Femur (tissue), 1 donor: ENCODE data around the gene DSG4.
"Not testable (repeated sequence)": the region's sequence is repeated elsewhere in the genome, so short reads cannot be mapped to it uniquely, and the experiment has no call there.

Experiments used
- DNase-seq: peaks from one replicate; pipeline ENCODE4 v3.0.0-alpha.2; 2017

The DSG4 gene, protein sequence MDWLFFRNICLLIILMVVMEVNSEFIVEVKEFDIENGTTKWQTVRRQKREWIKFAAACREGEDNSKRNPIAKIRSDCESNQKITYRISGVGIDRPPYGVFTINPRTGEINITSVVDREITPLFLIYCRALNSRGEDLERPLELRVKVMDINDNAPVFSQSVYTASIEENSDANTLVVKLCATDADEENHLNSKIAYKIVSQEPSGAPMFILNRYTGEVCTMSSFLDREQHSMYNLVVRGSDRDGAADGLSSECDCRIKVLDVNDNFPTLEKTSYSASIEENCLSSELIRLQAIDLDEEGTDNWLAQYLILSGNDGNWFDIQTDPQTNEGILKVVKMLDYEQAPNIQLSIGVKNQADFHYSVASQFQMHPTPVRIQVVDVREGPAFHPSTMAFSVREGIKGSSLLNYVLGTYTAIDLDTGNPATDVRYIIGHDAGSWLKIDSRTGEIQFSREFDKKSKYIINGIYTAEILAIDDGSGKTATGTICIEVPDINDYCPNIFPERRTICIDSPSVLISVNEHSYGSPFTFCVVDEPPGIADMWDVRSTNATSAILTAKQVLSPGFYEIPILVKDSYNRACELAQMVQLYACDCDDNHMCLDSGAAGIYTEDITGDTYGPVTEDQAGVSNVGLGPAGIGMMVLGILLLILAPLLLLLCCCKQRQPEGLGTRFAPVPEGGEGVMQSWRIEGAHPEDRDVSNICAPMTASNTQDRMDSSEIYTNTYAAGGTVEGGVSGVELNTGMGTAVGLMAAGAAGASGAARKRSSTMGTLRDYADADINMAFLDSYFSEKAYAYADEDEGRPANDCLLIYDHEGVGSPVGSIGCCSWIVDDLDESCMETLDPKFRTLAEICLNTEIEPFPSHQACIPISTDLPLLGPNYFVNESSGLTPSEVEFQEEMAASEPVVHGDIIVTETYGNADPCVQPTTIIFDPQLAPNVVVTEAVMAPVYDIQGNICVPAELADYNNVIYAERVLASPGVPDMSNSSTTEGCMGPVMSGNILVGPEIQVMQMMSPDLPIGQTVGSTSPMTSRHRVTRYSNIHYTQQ

DNA sequence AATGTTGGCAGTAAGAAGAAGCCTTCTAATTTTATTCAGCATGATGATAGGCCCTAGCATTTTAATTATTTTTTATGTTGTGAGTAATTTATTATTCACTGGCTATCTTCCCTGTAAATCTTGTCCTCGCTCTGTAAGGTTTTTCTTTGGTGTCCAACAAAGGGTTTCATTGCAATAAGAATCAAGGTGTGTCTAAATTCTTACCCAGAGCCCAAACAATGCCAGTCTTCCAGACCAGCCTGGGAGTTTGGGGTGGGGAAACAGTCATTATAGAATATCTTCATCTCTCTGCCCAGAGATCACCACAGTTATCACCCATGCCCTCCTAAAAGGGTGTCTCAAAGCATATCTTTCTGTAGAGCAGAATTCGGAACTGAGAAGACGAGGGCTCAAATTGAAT is at the start of gene DSG4:
TSS of gene DSG4 (plus strand) at position 301 of the 400 bp plus-strand sequence. CDS start 135 bp downstream, outside the sequence.
- no peak for DNase-seq

DNA sequence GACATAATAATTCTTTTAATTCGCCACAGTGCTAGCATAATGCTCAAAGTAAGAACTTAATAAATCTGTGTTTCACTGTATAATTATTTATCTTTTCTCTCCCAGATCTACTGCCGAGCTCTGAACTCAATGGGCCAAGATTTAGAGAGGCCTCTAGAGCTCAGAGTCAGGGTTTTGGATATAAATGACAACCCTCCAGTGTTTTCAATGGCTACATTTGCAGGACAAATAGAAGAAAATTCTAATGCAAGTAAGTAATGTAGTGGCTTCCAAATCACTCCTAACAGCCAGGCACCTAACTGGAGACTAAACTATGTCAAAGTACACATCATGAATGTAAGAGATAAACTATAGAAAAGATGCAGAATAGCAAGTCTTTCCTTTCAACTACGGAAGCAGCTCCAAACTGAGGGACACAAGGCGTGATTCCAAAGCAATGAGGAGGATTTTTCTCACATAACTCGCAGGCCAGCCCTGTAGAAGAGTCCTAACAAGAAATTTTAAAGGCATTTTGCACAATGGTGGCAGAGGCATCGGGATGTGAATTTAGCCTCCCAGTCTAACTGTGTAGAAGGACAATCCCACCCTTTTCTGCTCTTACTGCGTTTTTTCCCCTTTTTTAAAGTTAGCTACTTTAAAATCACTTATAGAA is 46.7 kb upstream of the DSG4 start:
- DNase-seq, result no peak

- DNase-seq, result no peak
Observed at GRCh38 chr18:31343454-31343853, 33.1 kb upstream of the DSG4 start.

DNA sequence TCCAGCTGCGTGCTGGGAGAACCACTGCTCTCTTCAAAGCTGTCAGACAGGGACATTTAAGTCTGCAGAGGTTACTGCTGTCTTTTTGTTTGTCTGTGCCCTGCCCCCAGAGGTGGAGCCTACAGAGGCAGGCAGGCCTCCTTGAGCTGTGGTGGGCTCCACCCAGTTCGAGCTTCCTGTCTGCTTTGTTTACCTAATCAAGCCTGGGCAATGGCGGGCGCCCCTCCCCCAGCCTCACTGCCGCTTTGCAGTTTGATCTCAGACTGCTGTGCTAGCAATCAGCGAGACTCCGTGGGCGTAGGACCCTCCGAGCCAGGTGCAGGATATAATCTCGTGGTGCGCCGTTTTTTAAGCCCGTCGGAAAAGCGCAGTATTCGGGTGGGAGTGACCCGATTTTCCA is 23.2 kb upstream of the DSG4 start:
- DNase-seq, result not testable (repeated sequence)

GRCh38 chr18:31354990-31355389 is 21.6 kb upstream of the DSG4 start:
- DNase-seq, result no peak

DNA sequence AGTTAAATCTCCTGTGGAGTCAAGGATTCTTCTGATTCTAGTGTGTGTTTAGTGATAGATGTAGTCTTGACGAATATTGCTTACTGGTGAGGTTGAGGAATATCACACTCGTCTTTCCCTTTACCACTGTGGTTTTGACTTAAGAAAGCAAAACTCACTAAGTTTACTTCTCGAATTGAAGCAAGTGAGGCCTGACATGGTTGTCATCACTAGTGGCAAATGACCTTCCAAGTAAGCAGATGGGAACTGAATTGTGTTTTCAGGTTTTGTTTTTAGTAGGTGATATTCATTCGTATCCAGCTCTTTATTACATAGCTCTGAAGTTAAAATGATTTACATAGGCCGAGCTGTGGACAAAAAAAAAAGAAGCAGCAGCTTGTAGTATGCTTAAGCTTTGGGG is 20.6 kb upstream of the DSG4 start:
- no peak for DNase-seq

DNA sequence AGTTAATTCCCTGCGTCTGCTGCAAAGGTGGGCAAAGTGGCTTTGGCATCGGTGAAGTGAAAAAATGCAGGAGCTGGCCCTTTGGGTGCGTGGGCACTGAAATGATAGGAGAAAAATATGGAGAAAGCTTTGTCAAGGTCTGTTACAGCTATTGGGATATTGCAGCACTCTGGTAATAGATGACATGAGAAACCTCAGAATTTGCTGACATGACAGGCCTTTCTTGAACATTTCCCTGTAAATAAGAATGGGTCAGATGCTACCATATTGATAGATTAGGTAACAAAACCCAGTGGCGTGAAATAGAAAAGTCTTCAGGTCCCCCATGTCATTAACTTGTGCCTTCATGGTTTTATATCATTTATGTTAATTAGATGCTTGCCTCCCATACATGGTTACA is 12.4 kb upstream of the DSG4 start:
- DNase-seq, result no peak

DNA sequence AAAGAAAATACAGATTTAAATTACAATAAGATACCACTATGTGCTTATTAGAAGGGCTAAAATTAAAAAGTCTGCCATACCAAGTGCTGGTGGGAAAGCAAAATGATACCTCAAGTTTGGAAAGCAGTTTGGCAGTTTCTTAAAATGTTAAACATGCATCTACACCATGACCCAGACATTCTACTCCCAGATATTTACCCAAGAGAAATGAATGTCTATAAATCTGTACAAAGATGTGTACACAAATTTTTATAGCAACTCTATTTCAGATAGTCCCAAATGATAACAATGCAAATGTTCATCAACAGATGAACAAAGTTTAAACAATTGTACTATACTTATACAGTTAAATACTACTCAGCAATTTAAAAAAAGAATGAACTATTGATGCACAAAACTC is 7.1 kb upstream of the DSG4 start:
- no peak for DNase-seq

GRCh38 chr18:31371989-31372388 is 4.6 kb upstream of the DSG4 start:
- DNase-seq, result no peak

GRCh38 chr18:31373641-31374040 is 2.9 kb upstream of the DSG4 start:
- DNase-seq, result no peak

GRCh38 chr18:31380912-31381311 is 4.3 kb downstream of the DSG4 start:
- no peak for DNase-seq

GRCh38 chr18:31382107-31382506 is 5.5 kb downstream of the DSG4 start:
- DNase-seq, result no peak

DNA sequence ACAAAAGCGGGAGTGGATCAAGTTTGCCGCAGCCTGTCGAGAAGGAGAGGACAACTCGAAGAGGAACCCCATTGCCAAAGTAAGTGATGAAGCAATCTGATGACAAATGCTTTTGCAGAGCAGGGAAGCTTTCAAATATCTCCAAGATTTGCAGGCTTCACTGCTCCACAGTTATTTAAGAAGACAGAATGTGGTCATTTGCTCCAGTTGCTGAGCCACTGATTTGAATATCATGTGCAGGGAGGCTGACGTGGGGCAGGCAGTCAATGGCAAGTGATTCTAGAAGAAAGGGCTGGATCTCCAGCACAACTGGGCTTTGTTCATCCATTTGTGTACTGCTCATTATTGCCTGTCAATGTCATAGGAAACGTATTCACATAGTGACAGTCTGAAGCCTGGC is 10.2 kb downstream of the DSG4 start:
- DNase-seq, result no peak

DNA sequence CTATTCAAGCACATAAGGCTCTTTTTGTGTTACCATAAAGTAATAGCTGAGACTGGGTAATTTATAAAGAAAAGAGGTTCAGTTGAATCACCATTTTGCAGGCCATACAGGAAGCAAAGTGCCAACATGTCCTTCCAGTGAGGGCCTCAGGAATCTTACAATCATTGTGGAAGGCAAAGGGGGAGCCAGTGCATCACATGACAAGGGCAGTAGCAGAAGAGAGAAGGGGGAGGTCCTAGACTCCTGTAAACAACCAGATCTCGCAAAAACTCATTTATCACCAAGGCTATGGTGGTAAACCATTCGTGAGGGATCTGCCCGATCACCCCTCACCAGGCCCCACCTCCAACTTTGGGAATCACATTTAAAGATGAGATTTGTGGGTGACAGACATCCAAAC is 16.7 kb downstream of the DSG4 start:
- no peak for DNase-seq

GRCh38 chr18:31396796-31397612 is 20.4 kb downstream of the DSG4 start:
- no peak for DNase-seq

DNA sequence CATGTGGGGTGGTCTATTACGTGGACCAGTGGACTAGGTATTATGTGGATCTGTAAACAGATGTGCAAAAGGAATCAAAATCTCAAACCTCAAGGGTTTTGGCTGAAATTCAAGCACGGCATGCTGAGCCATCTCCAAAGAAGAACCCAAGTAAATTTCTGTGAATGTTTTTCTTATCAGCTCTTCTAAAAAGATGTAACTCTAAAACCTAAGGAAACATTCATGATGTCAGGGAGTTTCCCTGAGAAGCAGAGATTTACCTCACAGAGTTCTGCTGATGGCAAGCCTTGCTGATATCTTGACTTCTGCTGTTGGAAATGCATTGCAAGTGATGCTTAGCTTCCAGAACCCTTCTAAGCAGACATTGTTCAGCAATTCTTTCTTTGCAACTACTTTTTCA is 21.6 kb downstream of the DSG4 start:
- DNase-seq, result no peak

DNA sequence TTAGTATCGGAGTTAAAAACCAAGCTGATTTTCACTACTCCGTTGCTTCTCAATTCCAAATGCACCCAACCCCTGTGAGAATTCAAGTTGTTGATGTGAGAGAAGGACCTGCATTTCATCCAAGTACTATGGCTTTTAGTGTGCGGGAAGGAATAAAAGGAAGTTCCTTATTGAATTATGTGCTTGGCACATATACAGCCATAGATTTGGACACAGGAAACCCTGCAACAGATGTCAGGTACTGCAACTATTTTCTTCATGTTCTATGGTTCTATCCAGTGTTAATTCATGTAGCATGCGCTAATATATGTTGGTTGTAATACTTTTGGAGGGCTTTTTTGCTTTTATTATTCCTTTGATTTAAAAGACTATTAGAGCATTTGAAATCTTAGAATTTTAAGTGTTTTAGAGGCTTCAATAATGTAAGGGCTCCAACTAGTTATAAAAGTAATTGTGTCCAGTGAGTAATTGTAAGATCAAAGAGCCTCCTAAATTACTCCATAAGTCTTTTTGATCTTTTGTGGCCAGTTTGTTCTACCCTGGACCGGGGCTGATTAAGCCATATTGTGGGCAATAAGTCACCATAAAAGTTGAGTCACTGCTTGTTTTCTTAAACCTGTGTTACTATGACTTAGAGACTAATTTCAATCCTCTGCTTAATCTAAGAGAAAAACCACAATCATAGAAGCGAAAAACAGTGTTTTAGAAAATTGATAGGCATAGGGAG is 22.9 kb downstream of the DSG4 start:
- no peak for DNase-seq

GRCh38 chr18:31401156-31402025 is 24.8 kb downstream of the DSG4 start:
- no peak for DNase-seq

DNA sequence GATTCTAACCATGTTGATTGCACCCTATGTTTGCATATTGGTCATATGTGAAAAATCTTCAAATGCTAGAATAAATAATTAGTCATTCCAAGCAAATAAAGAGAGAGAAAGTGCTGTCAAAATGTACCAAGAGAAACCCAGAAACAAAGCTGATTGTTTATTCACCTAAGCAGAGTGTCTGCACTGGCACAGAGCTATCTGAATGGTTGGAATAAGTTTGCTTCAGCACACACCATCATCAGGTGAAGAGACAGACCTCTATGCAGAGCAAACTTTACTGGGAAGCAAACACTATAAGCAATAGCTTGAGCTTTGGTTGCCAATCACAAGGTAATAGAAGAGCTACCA is 25.4 kb downstream of the DSG4 start:
- DNase-seq, result no peak

- DNase-seq, result no peak
Observed at GRCh38 chr18:31403409-31403808, 26.8 kb downstream of the DSG4 start.

DNA sequence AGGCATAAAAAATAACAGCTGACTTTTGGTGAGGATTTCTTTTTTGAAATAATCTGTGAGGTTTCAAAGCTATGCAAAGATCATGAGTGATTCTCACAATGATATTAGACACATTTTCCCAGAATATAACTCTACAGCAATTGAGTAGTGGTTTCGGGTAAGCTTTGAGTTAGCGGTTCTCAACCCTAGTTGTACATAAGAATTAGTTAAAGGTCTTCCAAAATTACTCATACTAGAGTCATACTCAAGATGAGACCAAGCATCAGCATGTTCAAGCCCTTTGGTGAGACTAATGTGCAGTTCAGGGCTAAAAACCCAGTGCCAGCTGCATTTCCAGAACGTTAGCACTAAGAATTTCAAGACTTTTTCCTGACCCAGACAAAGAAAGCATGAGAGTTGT is 31.1 kb downstream of the DSG4 start:
- no peak for DNase-seq
